Stimulated activated CD8-positive, alpha-beta memory T cell treated with anti-CD3 and anti-CD28 coated beads, Interleukin-15, amount 100 ng/mL, for 24 hours (primary cell): ENCODE results near the gene SAMD4B.
"Not testable (repeated sequence)": the region's sequence is repeated elsewhere in the genome, so short reads cannot be mapped to it uniquely, and the experiment has no call there.

Source experiments
- DNase-seq: peaks from one replicate; pipeline ENCODE4 v3.0.0-alpha.2; 2020; ENCODE audit warnings: low read depth

The SAMD4B gene, protein sequence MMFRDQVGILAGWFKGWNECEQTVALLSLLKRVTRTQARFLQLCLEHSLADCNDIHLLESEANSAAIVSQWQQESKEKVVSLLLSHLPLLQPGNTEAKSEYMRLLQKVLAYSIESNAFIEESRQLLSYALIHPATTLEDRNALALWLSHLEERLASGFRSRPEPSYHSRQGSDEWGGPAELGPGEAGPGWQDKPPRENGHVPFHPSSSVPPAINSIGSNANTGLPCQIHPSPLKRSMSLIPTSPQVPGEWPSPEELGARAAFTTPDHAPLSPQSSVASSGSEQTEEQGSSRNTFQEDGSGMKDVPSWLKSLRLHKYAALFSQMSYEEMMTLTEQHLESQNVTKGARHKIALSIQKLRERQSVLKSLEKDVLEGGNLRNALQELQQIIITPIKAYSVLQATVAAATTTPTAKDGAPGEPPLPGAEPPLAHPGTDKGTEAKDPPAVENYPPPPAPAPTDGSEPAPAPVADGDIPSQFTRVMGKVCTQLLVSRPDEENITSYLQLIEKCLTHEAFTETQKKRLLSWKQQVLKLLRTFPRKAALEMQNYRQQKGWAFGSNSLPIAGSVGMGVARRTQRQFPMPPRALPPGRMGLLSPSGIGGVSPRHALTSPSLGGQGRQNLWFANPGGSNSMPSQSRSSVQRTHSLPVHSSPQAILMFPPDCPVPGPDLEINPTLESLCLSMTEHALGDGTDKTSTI

GRCh38 chr19:39341719-39342604 lies at the start of gene SAMD4B:
TSS of gene SAMD4B (plus strand) at chr19:39342421. CDS start at chr19:39356894, 14,473 bp downstream.
- peak; percentile 96 for DNase-seq

DNA sequence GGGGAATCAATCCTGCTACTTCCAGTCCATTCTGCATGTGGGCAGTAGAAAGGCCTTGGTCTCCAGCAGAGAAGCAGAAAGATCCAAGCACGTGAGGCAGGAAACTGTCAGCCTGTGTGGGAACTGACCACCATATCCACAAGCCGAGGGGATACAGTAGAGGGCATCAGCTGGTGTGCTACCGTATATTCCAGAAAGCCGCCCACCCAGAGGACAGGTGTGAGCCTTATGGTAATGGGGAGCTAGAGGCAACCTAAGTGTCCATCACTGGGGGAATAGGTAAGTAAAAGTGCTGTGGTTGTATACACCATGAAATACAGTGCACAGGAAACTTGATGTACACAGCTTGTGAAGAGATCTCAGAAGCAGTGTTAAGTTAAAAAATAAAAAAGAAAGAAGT lies 48.8 kb upstream of the SAMD4B start:
- DNase-seq, result no peak

DNA sequence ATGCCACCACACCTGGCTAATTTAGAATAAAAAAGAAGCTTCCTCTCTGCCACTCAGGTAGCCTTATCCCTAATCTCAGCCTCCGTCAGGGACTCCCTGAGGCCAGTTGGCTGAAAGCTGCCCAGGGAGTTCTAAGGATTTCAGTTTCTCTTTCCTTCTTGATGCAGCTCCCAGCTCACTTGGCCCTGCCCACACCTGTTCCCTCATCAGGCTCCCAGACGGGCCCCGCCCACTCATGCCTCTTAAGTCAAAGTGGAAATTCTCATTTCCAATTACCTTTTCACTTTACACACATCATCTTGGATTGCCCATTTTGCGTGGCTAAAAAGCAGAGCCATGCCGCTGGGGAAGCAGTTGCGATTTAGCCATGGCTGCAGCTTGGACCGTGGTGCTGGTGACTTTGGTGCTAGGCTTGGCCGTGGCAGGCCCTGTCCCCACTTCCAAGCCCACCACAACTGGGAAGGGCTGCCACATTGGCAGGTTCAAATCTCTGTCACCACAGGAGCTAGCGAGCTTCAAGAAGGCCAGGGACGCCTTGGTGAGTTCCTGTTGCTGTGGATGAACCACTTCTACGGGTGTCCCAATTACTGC lies 46.1 kb upstream of the SAMD4B start, which contains the start of gene IFNL1:
Gene IFNL1 (plus strand): TSS at position 353 of the 591 bp plus-strand sequence. CDS start 15 bp downstream, at position 368.
- no peak for DNase-seq

DNA sequence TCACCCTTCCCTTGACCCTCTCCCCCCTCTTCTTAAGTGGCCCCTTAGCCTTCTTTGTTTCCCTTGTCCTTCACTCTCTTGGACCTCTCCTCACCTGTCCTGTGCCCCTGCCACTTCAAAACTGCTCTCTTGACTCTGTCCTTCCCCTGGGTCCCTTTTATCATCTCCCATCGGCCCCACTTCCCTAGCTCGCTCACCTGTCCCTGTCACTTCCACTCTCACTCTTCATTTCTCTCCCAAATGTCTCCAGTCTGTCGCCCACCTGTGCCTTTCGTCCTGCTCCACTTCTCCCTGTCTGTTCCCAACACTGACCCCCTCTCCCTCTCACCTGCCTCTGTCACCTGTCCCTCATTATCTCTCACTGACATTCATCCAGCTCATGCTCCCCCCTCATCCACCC lies 45.3 kb upstream of the SAMD4B start:
- DNase-seq, result no peak

GRCh38 chr19:39297931-39298634 lies 44.1 kb upstream of the SAMD4B start:
- DNase-seq, result peak; percentile 6

GRCh38 chr19:39299404-39299803 lies 42.8 kb upstream of the SAMD4B start:
- DNase-seq, result no peak

DNA sequence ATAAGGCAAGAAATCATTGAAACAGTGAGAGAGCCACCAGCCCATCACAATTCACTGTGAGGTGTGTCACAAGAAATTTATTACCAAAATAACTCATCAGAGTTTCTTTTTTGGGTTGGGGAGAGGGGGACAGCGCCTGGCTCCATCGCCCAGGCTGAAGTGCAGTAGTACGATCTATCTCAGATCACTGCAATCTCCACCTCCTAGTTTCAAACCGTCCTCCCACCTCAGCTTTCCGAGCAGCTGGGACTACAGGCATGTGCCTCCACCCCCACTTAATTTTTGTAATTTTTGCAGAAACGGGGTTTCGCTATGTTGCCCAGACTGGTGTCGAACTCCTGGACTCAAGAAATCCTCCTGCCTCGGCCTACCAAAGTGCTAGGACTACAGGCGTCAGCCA lies 42.4 kb upstream of the SAMD4B start:
- no peak for DNase-seq

DNA sequence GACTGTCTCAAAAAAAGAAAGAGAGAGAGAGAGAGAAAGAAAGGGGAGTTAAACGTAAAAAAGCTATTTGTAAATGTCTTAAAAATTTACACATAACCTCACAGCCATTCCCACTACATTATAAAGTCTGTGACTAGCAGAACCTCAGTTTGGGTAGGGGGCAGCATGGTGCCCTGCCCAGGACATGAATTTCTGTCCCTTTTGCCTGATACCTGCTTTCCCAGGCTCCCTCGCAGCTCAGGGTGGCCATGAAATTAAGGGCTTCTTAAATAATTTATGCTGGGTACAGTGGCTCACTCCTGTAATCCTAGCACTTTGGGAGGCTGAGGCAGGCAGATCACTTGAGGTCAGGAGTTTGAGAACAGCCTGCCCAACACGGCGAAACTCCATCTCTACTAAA lies 41.2 kb upstream of the SAMD4B start:
- no peak for DNase-seq

DNA sequence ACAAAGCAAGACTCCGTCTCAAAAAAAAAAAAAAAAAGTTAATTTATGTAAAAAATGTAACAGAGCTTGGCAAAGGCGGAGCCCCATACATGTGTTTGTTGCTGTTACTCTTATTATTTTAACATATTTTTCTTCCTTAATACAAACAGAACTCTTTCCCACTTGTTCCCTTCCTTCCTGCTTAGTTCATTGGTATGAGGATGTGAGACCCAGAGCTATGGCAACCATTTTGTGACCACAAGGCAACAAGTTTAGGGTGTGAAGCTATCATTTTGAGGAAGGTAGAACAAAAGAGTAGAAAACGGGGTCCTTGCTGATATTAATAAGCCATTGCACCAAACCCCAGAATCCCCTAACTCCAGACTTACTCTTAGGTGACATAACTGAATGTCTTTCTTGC lies 40.7 kb upstream of the SAMD4B start:
- no peak for DNase-seq

DNA sequence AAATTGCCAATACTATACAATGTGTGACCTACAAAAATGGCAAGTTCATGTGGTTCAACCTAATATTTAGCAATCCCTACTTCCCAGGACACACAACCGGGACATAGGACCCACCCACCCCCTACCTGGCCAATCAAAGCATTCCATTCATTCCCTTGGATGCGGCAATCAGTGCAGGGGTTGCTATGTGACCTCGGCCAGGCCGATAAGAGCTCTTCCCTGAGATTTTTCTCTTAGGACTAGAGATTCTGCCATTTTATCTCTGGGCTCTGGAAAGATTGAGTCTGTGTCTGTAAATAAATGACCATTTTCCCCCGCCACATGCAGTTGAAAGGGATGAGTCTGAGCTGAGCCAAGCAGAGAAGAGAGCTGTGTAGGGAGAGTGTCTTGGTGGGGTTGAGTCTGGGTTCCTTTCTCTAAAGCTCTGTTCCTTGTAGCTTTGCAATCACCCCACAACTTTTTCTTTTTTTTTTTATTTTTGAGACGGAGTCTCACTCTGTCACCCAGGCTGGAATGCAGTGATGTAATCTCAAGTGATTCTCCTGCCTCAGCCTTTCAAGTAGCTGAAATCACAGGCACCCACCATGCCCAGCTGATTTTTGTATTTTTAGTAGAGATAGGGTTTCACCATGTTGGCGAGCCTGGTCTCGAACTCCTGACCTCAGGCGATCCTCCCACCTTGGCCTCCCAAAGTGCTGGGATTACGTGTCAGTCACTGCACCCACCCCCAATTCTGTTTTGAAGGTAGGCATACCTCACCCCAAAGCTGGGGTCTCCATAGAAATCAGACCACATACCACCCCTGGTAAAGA lies 38.6 kb upstream of the SAMD4B start:
- DNase-seq, result no peak

DNA sequence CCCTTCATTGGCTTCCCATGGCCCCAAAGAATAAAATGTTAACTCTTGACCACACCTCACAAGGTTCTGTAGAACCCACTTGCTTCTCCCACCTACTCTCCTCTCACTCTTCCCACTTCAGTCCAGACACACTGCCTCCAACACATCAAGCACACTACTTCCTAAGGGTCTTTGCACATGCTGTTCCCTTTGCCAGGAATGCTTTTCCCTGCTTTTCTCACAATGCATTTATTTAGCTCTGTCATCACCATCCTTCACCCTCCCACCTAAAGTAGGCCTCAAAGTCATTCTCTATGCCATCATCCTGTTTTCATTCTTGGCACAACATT lies 38.1 kb upstream of the SAMD4B start:
- no peak for DNase-seq

- no peak for DNase-seq
Observed at GRCh38 chr19:39304701-39305571, 37.3 kb upstream of the SAMD4B start.

DNA sequence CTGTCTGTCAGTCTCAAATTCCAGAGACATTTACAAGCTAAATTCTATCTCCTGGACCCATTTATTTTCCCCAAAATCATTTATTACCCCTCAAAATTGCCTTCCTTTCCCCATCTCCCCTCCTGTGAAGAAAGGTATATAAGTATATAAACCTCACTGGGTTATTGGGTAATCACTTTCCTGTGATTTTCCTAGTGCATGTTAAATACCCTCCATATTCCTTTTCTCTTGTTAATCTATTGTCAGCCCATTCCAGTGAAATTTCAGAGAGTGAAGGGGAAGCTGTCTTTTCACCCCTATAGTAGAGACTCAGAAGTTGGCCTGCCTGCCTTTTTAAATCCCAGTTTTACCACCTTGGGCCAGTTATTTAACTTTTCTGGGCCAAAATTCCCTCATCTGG lies 36.1 kb upstream of the SAMD4B start:
- no peak for DNase-seq

- DNase-seq, result no peak
Observed at GRCh38 chr19:39307046-39307821, 35.0 kb upstream of the SAMD4B start.

DNA sequence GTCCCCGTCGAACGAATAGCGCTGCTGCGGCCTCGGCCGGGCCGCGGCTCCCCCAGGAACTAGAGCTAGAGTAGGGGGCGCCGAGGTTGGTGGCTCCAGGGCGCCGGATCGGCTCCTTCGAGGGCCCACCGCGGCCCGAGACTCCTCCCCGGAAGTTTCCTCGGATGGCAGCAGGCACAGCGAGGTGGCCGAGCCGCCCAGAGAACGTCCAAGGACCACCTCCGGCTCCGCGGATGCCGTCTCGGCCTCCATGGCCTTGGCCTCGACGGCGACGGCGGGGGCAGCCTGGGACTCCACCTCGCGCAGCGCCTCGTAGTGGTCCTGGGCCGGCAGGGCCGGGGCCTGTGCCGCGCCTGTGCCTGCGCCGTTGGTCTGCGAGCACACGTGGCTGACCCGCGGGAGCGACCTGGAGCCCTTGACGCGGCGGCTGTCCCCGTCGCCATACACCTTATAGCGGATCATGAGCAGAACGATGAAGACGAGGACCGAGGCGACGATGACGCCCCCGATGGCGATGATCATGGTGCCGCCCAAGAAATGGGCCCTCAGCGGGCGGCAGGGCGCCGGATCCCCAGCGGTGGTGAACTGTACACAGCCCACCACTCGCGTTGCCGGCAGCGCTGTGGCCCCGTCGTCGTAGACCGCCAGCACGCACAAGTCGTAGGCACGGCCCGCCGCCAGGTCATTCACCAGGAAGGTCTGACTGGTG lies 34.2 kb upstream of the SAMD4B start:
- DNase-seq, result no peak

DNA sequence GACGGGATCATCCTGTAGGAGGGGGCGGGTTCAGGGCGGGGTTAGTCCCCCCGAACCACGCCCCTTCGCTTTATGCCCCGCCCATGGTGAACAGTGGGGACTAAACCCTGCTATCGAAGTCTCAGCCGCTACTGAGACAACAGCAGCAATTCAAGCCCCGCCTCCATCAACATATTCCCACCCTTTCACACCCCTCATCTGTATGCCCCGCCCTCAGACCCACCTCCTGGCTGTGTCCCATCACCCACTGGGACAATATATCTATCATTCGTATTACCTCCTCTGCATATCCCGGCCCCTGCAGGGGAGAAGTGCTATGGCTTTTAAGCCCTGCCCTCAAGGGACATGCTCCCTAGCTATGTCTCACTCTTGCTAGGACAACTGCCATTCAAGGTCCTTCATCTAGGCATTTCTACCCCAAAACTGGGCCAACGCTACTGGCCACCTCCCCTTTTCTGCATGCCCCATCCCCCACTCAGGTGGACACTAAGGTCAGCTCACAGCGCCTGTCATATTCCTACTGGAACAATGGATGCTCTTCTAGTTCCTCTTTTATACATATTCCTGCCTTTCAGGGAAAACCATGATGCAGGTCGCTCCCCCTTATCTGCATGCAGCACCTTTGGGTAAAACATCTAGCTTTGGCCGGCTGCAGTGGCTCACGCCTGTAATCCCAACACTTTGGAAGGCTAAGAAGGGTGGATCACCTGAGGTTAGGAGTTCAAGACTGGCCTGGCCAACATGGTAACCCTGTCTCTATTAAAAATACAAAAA lies 33.5 kb upstream of the SAMD4B start:
- no peak for DNase-seq

- not testable (repeated sequence) for DNase-seq
Observed at GRCh38 chr19:39309305-39309670, 32.9 kb upstream of the SAMD4B start.
